NCI-H82 treated with DMSO at 0.1 percent for 48 hours (cell line): ENCODE measurements around the gene NATD1.
"Not testable (repeated sequence)": the region's sequence is repeated elsewhere in the genome, so short reads cannot be mapped to it uniquely, and the experiment has no call there.

Source experiments
- DNase-seq: peaks from one replicate; lab custom pipeline; 2025; ENCODE audit not compliant: unreplicated experiment; lab: John Stamatoyannopoulos, UW

The NATD1 gene

GRCh38 chr17:21194703-21195102 is 58.5 kb downstream of the NATD1 start:
- DNase-seq: no peak

DNA sequence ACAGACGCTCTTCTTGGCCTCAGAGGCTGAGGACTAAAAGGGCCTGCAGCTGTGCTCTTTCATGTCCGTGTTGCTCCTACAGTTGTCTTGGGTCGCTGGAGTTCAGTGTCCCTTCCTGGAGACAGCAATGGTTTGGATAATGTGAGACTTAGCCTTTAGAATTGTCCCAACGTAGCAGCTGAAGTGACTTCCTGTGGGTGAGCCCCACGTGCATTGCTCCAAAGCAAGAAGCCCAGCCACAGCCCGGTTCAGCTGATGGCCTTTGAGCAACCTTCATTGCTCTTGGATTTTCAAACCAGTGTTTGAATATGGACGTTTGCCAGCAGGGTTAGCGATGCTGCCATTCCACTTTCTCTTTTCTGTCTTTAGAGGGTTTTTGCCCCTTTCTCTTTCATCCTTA is 59.0 kb downstream of the NATD1 start:
- no peak for DNase-seq

GRCh38 chr17:21193031-21193430 is 60.2 kb downstream of the NATD1 start:
- no peak for DNase-seq

DNA sequence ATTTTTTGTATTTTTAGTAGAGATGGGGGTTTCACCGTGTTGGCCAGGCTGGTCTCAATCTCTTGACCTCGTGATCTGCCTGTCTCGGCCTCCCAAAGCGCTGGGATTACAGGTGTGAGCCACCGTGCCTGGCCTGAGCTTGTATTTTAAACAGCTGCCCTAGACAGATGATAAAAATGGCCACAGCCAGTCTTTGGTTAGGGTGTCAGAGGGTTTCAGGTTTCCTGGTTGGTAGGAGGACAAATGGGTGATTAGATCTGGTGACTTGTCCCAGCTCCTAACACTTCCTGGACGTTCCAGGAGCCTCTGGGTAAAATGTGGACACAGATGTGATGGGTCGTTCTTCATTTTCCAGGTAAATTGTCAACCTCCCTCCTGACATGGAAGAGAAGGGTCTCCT is 60.8 kb downstream of the NATD1 start:
- not testable (repeated sequence) for DNase-seq

GRCh38 chr17:21191698-21192097 is 61.5 kb downstream of the NATD1 start:
- no peak for DNase-seq

DNA sequence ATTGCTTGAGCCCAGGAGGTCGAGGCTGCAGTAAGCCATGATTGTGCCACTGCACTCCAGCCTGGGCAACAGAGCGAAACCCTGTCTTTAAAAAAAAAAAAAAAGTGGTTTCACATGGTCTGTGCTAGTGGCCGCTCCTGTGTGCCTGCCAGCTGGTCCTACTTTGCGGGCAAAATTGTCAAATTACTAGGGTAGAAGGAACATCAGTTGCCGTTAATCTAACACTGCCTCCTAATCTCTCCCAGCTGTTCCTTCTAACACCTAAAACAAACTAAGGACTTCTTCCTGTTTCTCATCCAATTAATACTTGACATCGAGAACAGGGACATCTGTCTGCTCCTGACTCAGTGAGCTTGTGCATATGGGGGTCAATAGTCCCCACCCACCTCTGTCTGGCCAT is 63.1 kb downstream of the NATD1 start:
- peak; percentile 94 for DNase-seq

DNA sequence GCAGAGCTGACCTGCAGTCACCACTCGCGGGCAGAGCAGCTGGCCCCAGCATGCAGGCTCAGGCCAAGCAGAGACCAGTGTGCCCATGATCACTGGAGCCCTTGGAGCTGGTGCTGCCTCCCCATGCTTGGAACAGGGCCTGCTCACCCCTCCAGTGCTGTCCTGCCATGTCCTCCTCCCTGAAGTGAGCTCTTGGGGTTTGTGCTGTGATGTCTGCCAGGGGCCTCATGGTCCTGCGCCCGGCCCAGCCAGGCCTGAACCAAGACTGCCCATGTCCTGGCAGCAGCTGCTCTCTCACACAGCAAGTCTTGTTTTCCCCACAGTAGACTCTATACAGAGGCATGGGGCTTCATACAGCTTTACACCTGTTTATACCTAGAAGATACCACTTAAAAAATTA is 63.8 kb downstream of the NATD1 start:
- DNase-seq: no peak
